Testis (tissue), 3 donors: ENCODE data around the gene ARAP2. TPM values are rescaled to one million over a fixed set of nuclear protein-coding genes. Genes with fewer than 3 reads are reported as not detected.

ENCODE experiments used
- DNase-seq: peaks from one replicate; pipeline ENCODE4 v3.0.0-alpha.2; 2019
- H3K27ac ChIP-seq, 2 donors: fragments of 200-600 bp; sonication (generic); one replicate each; pipeline ENCODE4 v1.5.1; 2019
- H3K27me3 ChIP-seq: fragments of 200-600 bp; sonication (generic); one replicate; pipeline ENCODE4 v1.5.1; 2019
- H3K36me3 ChIP-seq: fragments of 200-600 bp; sonication (generic); one replicate; pipeline ENCODE4 v1.5.1; 2017; ENCODE audit warnings: low read depth; ENCODE audit errors: missing control alignments
- H3K4me1 ChIP-seq: fragments of 200-600 bp; sonication (generic); one replicate; pipeline ENCODE4 v1.5.1; 2019
- H3K4me3 ChIP-seq, 2 donors: fragments of 200-600 bp; sonication (generic); one replicate each; pipeline ENCODE4 v1.5.1; 2017 to 2019
- H3K9me3 ChIP-seq: fragments of 200-600 bp; sonication (generic); one replicate; pipeline ENCODE4 v1.5.1; 2017
- CTCF ChIP-seq, 3 experiments: fragments of 450-650 bp in 2 of 3; fragments of 200-600 bp in 1 of 3; sonication (generic) in 1 of 3; IDR thresholded peaks; one replicate each; pipeline ENCODE4 v1.5.1; 2016 to 2019; ENCODE audit warnings: antibody characterized with exemption in 3 of 3, mild to moderate bottlenecking in 2 of 3, moderate library complexity in 1 of 3
- POLR2A ChIP-seq: fragments of 450-650 bp; IDR thresholded peaks from one replicate; pipeline ENCODE4 v1.6.1; 2017; ENCODE audit warnings: antibody characterized with exemption, mild to moderate bottlenecking, moderate library complexity
- WGBS, 2 donors: methylation state at CpG; one replicate each; pipeline ENCODE4 v1.1.5; 2018; 5-methylcytosine and 5-hydroxymethylcytosine counted together
- intact Hi-C: fragments of 100-400 bp; cut with DNase I; formaldehyde crosslinking; loops from one replicate; pipeline ENCODE4 v1.15.1; 2023; ENCODE audit warnings: low total_unique reads
- polyA plus RNA-seq: library from polyadenylated mRNA; stranded (reverse); fragments of 350-450 nt; fragmentation: Illumina TruSeq; extraction: RNeasy Lipid Tissue Mini Kit (QIAGEN cat#74804); gene quantifications from one replicate; pipeline ENCODE4 v1.2.3, GENCODE V29; 2014; ENCODE audit warnings: low read depth, low replicate concordance; ENCODE audit not compliant: insufficient read depth
- total RNA-seq, 2 donors: library from RNA; depleted of rRNA; stranded (reverse); fragments of >200 nt; gene quantifications; one replicate each; pipeline ENCODE4 v1.2.3, GENCODE V29; 2016

ARAP2 gene
- total and polyA plus RNA-seq, 3 donors from 2014 or later: 10.9 to 91.0 (median 81.1) TPM

GRCh38 chr4:36041340-36041739 lies 203.0 kb downstream of the ARAP2 start:
- intact Hi-C loops: no loop called here
- 74 to 79% methylated on average over 1 of the region's 1 CpG for WGBS, 2 donors
- Histone ChIP-seq H3K36me3 (no peaks in the 10 kb centered on the region), H3K27me3 (no peaks in the 10 kb centered on the region), H3K27ac (no peak overlapping the region), H3K4me3 (no peak overlapping the region), H3K9me3 (no peaks in the 10 kb centered on the region), H3K4me1 (no peaks in the 10 kb centered on the region)
- no peak for DNase-seq
- no peak for TF ChIP-seq CTCF (IDR thresholded peaks at IDR 0.05)
- no peak for TF ChIP-seq POLR2A

- Histone ChIP-seq H3K4me1 (no peaks in the 10 kb centered on the region), H3K4me3 (no peak overlapping the region), H3K9me3 (no peaks in the 10 kb centered on the region), H3K36me3 (no peaks in the 10 kb centered on the region), H3K27ac (no peak overlapping the region), H3K27me3 (no peaks in the 10 kb centered on the region)
- 61 to 64% methylated on average over 2 of the region's 2 CpGs for WGBS, 2 donors
- no peak for TF ChIP-seq CTCF (IDR thresholded peaks at IDR 0.05)
- TF ChIP-seq POLR2A: no peak
- intact Hi-C loops: no loop called here
- no peak for DNase-seq
Measured at GRCh38 chr4:36039026-36039425, 205.3 kb downstream of the ARAP2 start.

- no peak for DNase-seq
- Histone ChIP-seq H3K36me3 (no peaks in the 10 kb centered on the region), H3K4me1 (no peaks in the 10 kb centered on the region), H3K4me3 (no peak overlapping the region), H3K27ac (no peak overlapping the region), H3K27me3 (no peaks in the 10 kb centered on the region), H3K9me3 (no peaks in the 10 kb centered on the region)
- WGBS, 2 donors: 79 to 91% methylated on average over 1 of the region's 1 CpG
- intact Hi-C loops: no loop called here
- TF ChIP-seq CTCF (IDR thresholded peaks at IDR 0.05): no peak
- no peak for TF ChIP-seq POLR2A
Measured at GRCh38 chr4:36038491-36038890, 205.8 kb downstream of the ARAP2 start.

GRCh38 chr4:36037127-36037526 lies 207.2 kb downstream of the ARAP2 start:
- Histone ChIP-seq H3K27ac (no peak overlapping the region), H3K4me3 (no peak overlapping the region), H3K36me3 (no peaks in the 10 kb centered on the region), H3K27me3 (no peaks in the 10 kb centered on the region), H3K4me1 (no peaks in the 10 kb centered on the region), H3K9me3 (no peaks in the 10 kb centered on the region)
- intact Hi-C loops: no loop called here
- DNase-seq: no peak
- TF ChIP-seq CTCF (IDR thresholded peaks at IDR 0.05): no peak
- no peak for TF ChIP-seq POLR2A

- Histone ChIP-seq H3K4me3 (no peak overlapping the region), H3K36me3 (no peaks in the 10 kb centered on the region), H3K4me1 (no peaks in the 10 kb centered on the region), H3K9me3 (no peaks in the 10 kb centered on the region), H3K27ac (no peak overlapping the region), H3K27me3 (no peaks in the 10 kb centered on the region)
- intact Hi-C loops: no loop called here
- no peak for DNase-seq
- no peak for TF ChIP-seq POLR2A
Measured at GRCh38 chr4:36029951-36030350, 214.4 kb downstream of the ARAP2 start.
